GM19452 (cell line): ENCODE measurements around the gene NFXL1.

Source experiments
- ATAC-seq: cut with Tn5 transposase; IDR thresholded peaks from one replicate; pipeline ENCODE4 v1.9.1; 2021; ENCODE audit not compliant: unreplicated experiment

Gene NFXL1

GRCh38 chr4:47836641-47837093 is 77.7 kb downstream of the NFXL1 start:
- ATAC-seq: peak; percentile 51

- ATAC-seq: no peak
These were observed 78.9 kb downstream of the NFXL1 start for GRCh38 chr4:47835494-47835893.

- no peak for ATAC-seq
These were observed 83.2 kb downstream of the NFXL1 start for GRCh38 chr4:47831026-47831679.

GRCh38 chr4:47830265-47831025 is 83.9 kb downstream of the NFXL1 start:
- no peak for ATAC-seq

- ATAC-seq: no peak
These were observed 84.9 kb downstream of the NFXL1 start for GRCh38 chr4:47829438-47829837.

- no peak for ATAC-seq
These were observed 86.9 kb downstream of the NFXL1 start for GRCh38 chr4:47827343-47828047.

GRCh38 chr4:47824840-47825239 is 89.5 kb downstream of the NFXL1 start:
- no peak for ATAC-seq

GRCh38 chr4:47819178-47819577 is 95.2 kb downstream of the NFXL1 start:
- no peak for ATAC-seq

GRCh38 chr4:47817275-47817674 is 97.1 kb downstream of the NFXL1 start:
- no peak for ATAC-seq

GRCh38 chr4:47816748-47817147 is 97.6 kb downstream of the NFXL1 start:
- no peak for ATAC-seq

GRCh38 chr4:47814618-47815295 is 99.6 kb downstream of the NFXL1 start:
- no peak for ATAC-seq

GRCh38 chr4:47809654-47810203 is 104.7 kb downstream of the NFXL1 start:
- no peak for ATAC-seq

- ATAC-seq: no peak
These were observed 109.8 kb downstream of the NFXL1 start for GRCh38 chr4:47804598-47804997.

GRCh38 chr4:47801481-47802002 is 112.8 kb downstream of the NFXL1 start:
- no peak for ATAC-seq

GRCh38 chr4:47798165-47798564 is 116.2 kb downstream of the NFXL1 start:
- ATAC-seq: no peak
